OCI-LY7 (cell line): Measurements from ENCODE around the gene NARS2.

Experiments
- EZH2phosphoT487 ChIP-seq: fragments of 200-600 bp; sonication (generic); IDR thresholded peaks from 2 replicates; pipeline ENCODE4 v1.6.1; 2018; ENCODE audit warnings: low read depth, borderline replicate concordance, mild to moderate bottlenecking, mixed run types, antibody characterized with exemption, low read length, moderate library complexity, mixed read lengths
- TF ChIP-seq, protein P1 (sequence below): fragments of 200-600 bp; sonication (generic); conservative IDR thresholded peaks from 2 replicates; pipeline ENCODE4 v1.5.1; 2014; ENCODE audit warnings: mild to moderate bottlenecking, antibody characterized with exemption, low read length, moderate library complexity, mixed read lengths

DNA sequence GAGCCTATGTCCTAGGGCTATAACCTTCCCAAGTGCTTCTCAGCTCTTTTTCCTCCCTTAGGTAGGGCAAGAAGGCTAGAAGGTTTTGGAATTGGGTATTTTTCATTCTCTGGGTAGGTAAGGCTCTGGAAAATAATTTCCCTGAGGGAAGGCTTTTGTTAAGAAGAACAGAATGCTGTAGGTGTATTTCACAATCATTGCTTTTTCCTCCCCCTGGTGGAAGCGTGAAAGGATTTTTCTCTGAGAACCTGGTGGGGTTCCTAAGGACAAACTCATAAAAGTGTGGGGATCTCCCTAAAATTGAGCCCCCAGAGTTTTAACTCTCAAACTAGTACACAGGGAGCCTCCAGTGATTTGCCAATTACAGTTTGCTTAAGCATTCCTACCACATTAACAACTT lies 41.1 kb upstream of the NARS2 start:
- TF ChIP-seq EZH2phosphoT487 = no peak
- TF ChIP-seq, protein P1, sequence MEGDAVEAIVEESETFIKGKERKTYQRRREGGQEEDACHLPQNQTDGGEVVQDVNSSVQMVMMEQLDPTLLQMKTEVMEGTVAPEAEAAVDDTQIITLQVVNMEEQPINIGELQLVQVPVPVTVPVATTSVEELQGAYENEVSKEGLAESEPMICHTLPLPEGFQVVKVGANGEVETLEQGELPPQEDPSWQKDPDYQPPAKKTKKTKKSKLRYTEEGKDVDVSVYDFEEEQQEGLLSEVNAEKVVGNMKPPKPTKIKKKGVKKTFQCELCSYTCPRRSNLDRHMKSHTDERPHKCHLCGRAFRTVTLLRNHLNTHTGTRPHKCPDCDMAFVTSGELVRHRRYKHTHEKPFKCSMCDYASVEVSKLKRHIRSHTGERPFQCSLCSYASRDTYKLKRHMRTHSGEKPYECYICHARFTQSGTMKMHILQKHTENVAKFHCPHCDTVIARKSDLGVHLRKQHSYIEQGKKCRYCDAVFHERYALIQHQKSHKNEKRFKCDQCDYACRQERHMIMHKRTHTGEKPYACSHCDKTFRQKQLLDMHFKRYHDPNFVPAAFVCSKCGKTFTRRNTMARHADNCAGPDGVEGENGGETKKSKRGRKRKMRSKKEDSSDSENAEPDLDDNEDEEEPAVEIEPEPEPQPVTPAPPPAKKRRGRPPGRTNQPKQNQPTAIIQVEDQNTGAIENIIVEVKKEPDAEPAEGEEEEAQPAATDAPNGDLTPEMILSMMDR = no peak
